Thyroid gland (tissue), 4 donors: ENCODE results near the gene SGPP1. TPM values are rescaled to one million over a fixed set of nuclear protein-coding genes. Genes with fewer than 3 reads are reported as not detected.

ENCODE experiments used
- DNase-seq, 2 donors: peaks; one replicate each; pipeline ENCODE4 v3.0.0-alpha.2; 2019
- H3K27ac ChIP-seq, 3 donors: fragments of 200-600 bp; sonication (generic); 1 replicate in 2 of 3; 2 replicates in 1 of 3; pipeline ENCODE4 v1.5.1; 2016 to 2019; ENCODE audit warnings: mild to moderate bottlenecking in 1 of 3, moderate library complexity in 1 of 3
- H3K27me3 ChIP-seq: fragments of 200-600 bp; sonication (generic); one replicate; pipeline ENCODE4 v1.5.1; 2019
- H3K36me3 ChIP-seq, 2 donors: fragments of 200-600 bp; sonication (generic); one replicate each; pipeline ENCODE4 v1.5.1; 2016 to 2019
- H3K4me1 ChIP-seq, 2 donors: fragments of 200-600 bp; sonication (generic); one replicate each; pipeline ENCODE4 v1.5.1; 2017 to 2019
- H3K4me3 ChIP-seq, 3 donors: fragments of 200-600 bp; sonication (generic); replicated peaks in 1 of 3; 1 replicate in 2 of 3; 2 replicates in 1 of 3; pipeline ENCODE4 v1.5.1; 2016; ENCODE audit warnings: mild to moderate bottlenecking in 1 of 3
- H3K9me3 ChIP-seq: fragments of 200-600 bp; sonication (generic); one replicate; pipeline ENCODE4 v1.5.1; 2017
- POLR2A ChIP-seq, 2 donors: fragments of 450-650 bp; IDR thresholded peaks; one replicate each; pipeline ENCODE4 v1.6.1; 2017; ENCODE audit warnings: antibody characterized with exemption in 2 of 2, mild to moderate bottlenecking in 2 of 2, moderate library complexity in 1 of 2
- WGBS, 2 donors: methylation state at CpG; one replicate each; pipeline ENCODE4 v1.1.5; 2017; 5-methylcytosine and 5-hydroxymethylcytosine counted together
- intact Hi-C: fragments of 100-400 bp; cut with DNase I; formaldehyde crosslinking; loops from one replicate; pipeline ENCODE4 v1.15.1; 2023
- total RNA-seq, 4 donors: library from RNA; depleted of rRNA; stranded (reverse); fragments of >200 nt; gene quantifications; one replicate each; pipeline ENCODE4 v1.2.3, GENCODE V29; 2016
- TF ChIP-seq, protein P1 (sequence below), 6 experiments: fragments of 200-600 bp in 3 of 6; fragments of 450-650 bp in 3 of 6; sonication (generic) in 3 of 6; IDR thresholded peaks; one replicate each; pipeline ENCODE4 v1.5.1; 2016 to 2019; ENCODE audit warnings: antibody characterized with exemption in 6 of 6, mild to moderate bottlenecking in 2 of 6, inconsistent platforms in 1 of 6, moderate library complexity in 1 of 6

The SGPP1 gene
- total RNA-seq, 4 donors from 2014 or later, result 19.2 to 38.1 (median 25.7) TPM

DNA sequence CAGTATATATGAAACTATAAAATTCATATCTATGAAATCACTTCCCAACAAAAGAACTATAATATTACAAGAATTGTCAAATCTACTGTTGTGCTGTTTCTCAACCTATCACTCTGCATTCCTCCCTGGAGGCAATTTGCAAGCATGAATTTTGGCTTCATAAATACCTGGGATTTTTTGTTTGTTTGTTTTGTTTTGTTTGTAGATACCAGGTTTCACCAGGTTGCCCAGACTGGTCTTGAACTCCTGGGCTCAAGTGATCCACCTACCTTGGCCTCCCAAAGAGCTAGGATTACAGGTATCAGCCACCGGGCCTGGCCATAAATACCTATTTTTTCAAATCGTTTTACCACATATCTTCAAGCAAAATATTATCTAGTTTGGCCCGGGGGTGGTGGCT lies 38.7 kb downstream of the SGPP1 start:
- no peaks in the 10 kb centered on the region for H3K9me3 ChIP-seq
- TF ChIP-seq, protein P1, sequence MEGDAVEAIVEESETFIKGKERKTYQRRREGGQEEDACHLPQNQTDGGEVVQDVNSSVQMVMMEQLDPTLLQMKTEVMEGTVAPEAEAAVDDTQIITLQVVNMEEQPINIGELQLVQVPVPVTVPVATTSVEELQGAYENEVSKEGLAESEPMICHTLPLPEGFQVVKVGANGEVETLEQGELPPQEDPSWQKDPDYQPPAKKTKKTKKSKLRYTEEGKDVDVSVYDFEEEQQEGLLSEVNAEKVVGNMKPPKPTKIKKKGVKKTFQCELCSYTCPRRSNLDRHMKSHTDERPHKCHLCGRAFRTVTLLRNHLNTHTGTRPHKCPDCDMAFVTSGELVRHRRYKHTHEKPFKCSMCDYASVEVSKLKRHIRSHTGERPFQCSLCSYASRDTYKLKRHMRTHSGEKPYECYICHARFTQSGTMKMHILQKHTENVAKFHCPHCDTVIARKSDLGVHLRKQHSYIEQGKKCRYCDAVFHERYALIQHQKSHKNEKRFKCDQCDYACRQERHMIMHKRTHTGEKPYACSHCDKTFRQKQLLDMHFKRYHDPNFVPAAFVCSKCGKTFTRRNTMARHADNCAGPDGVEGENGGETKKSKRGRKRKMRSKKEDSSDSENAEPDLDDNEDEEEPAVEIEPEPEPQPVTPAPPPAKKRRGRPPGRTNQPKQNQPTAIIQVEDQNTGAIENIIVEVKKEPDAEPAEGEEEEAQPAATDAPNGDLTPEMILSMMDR (IDR thresholded peaks at IDR 0.05), result no peak
- no peak for TF ChIP-seq POLR2A (IDR thresholded peaks at IDR 0.05)
- no peak overlapping the region for H3K4me3 ChIP-seq
- no peaks in the 10 kb centered on the region for H3K27me3 ChIP-seq
- DNase-seq, result no peak
- WGBS, 2 donors, result 99 to 100% methylated on average over 3 of the region's 3 CpGs
- H3K27ac ChIP-seq, result no peak overlapping the region
- intact Hi-C loops, result no loop called here
- H3K4me1 ChIP-seq, result no peaks in the 10 kb centered on the region
- no peaks in the 10 kb centered on the region for H3K36me3 ChIP-seq

DNA sequence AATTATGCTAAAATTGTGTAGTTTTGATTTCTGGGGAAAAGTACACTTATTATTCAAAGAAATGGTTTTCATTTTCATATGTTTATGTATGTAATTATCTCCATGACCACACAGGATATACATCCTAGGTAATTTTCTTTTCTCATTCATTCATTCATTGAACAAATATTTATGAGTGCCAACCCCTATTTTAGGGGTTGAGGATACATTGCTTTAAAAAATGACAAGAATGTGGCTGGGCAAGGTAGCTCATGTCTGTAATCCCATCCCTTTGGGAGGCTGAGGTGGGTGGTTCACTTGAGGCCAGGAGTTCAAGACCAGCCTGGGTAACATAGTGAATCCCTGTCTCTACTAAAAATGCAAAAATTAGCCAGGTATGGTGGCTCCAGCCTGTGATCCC lies 40.9 kb downstream of the SGPP1 start:
- no peak overlapping the region for H3K27ac ChIP-seq
- no peaks in the 10 kb centered on the region for H3K27me3 ChIP-seq
- H3K36me3 ChIP-seq, result no peaks in the 10 kb centered on the region
- DNase-seq, result no peak
- TF ChIP-seq, protein P1 (IDR thresholded peaks at IDR 0.05), result no peak
- no peak for TF ChIP-seq POLR2A (IDR thresholded peaks at IDR 0.05)
- intact Hi-C loops, result no loop called here
- no peaks in the 10 kb centered on the region for H3K9me3 ChIP-seq
- no peaks in the 10 kb centered on the region for H3K4me1 ChIP-seq
- H3K4me3 ChIP-seq, result no peak overlapping the region

DNA sequence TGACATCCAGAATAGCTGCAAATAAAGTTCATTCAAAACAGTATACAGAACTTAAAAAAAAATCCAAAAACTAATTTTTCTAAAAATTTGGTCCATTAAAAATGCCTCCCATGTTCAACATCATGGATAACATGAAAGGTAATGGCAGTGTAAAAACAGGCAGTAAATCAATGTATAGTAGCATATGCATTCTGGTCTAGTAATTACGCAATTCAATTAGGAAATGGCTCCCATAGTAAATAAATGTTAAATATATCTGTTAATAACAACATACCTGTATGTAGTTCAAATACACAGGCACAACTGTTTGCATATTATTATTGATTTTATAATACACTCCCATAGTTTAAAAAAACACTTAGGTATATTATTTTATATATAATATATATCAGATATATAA lies 42.5 kb downstream of the SGPP1 start:
- Histone ChIP-seq H3K4me1 (no peaks in the 10 kb centered on the region), H3K27me3 (no peaks in the 10 kb centered on the region), H3K9me3 (no peaks in the 10 kb centered on the region), H3K27ac (no peak overlapping the region), H3K4me3 (no peak overlapping the region), H3K36me3 (no peaks in the 10 kb centered on the region)
- no peak for DNase-seq
- 99 to 100% methylated on average over 1 of the region's 1 CpG for WGBS, 2 donors
- intact Hi-C loops, result no loop called here
- TF ChIP-seq, protein P1 (IDR thresholded peaks at IDR 0.05), result no peak
- TF ChIP-seq POLR2A (IDR thresholded peaks at IDR 0.05), result no peak

DNA sequence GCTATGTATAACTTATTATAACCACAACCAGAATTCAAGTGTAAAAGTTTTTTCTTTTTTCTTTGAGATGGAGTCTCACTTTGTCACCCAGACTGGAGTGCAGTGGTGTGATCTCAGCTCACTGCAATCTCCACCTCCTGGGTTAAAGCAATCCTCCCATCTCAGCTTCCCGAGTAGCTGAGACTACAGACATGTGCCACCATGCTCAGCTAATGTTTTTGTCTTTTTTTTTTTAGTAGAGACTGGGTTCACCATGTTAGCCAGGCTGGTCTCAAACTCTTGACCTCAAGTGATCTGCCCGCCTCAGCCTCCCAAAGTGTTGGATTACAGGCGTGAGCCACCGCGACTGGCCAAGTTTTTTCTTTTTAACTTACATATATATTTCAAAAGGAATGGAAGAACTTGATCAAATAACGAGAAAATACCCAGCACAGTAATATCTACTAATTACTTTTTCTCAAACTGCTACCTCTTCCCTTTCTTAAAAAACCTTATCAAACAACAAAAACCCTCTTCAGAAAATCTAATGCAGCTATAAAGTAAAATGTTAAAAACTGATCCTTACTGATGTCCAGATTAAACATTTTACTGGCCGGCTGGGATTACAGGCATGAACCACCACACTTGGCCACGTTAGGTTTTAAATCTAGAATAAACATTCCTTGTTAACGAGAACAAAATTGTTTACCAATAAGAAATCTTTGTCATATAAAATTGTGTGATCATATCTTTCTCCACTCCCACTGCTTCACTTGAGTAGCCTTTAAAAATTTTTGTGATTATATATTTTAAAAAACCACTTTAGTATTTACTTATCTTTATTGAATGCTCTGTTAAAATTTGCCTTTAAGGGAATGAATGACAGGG lies 44.9 kb downstream of the SGPP1 start:
- WGBS, 2 donors, result 94% methylated on average over 9 of the region's 9 CpGs
- Histone ChIP-seq H3K4me3 (no peak overlapping the region), H3K27ac (no peak overlapping the region), H3K36me3 (no peaks in the 10 kb centered on the region), H3K4me1 (no peaks in the 10 kb centered on the region), H3K27me3 (no peaks in the 10 kb centered on the region), H3K9me3 (no peaks in the 10 kb centered on the region)
- TF ChIP-seq, protein P1 (IDR thresholded peaks at IDR 0.05), result no peak
- no peak for TF ChIP-seq POLR2A (IDR thresholded peaks at IDR 0.05)
- intact Hi-C loops, result no loop called here
- no peak for DNase-seq

DNA sequence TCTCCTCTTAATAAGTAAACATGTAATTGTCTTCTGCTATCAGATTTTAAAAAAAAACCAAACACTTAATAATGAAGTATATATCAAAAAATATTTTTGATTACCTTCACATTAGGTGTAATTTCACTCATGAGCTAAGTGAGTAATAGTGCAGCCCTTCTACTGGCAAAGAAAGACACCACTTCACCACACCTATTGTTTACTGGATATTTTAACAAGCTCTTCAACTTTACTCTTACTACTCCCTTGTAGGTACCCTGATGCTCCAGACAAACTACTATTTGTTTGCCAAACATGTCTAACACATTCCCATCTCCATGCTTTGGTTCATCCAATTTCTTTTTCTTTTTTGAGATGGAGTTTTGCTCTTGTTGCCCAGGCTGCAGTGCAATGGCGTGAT lies 49.3 kb downstream of the SGPP1 start:
- H3K27ac ChIP-seq, result no peak overlapping the region

More for the DNA sequence above, 49.3 kb downstream of the SGPP1 start:
- intact Hi-C loops, result no loop called here
- Histone ChIP-seq H3K4me3 (no peak overlapping the region), H3K27me3 (no peaks in the 10 kb centered on the region), H3K4me1 (no peaks in the 10 kb centered on the region), H3K36me3 (no peaks in the 10 kb centered on the region), H3K9me3 (no peaks in the 10 kb centered on the region)
- TF ChIP-seq, protein P1 (IDR thresholded peaks at IDR 0.05), result no peak
- no peak for TF ChIP-seq POLR2A (IDR thresholded peaks at IDR 0.05)
- DNase-seq, result no peak
- 97 to 100% methylated on average over 1 of the region's 1 CpG for WGBS, 2 donors
